ENCODE measurements around the gene EAPP. TPM values are rescaled to one million over a fixed set of nuclear protein-coding genes. Genes with fewer than 3 reads are reported as not detected.
"Not testable (repeated sequence)": the region's sequence is repeated elsewhere in the genome, so short reads cannot be mapped to it uniquely, and the experiment has no call there.

EAPP gene
- total RNA-seq, 1 donor from 2014 or later: 42.7 TPM

GRCh38 chr14:34538096-34538495, 1.4 kb downstream of the EAPP start:
- not testable (repeated sequence) for DNase-seq (ENCODE audit: low spot score)

- DNase-seq (ENCODE audit: low spot score): no peak
Observed at GRCh38 chr14:34537677-34538009, 1.9 kb downstream of the EAPP start.

GRCh38 chr14:34536951-34537676, 2.4 kb downstream of the EAPP start:
- no peak for DNase-seq (ENCODE audit: low spot score)

- DNase-seq (ENCODE audit: low spot score): no peak
Observed at GRCh38 chr14:34527591-34527990, 11.9 kb downstream of the EAPP start.

- DNase-seq (ENCODE audit: low spot score): not testable (repeated sequence)
Observed at GRCh38 chr14:34524216-34524615, 15.3 kb downstream of the EAPP start.

GRCh38 chr14:34522496-34522895, 17.0 kb downstream of the EAPP start:
- no peak for DNase-seq (ENCODE audit: low spot score)

- not testable (repeated sequence) for DNase-seq (ENCODE audit: low spot score)
Observed at GRCh38 chr14:34521071-34521470, 18.4 kb downstream of the EAPP start.

GRCh38 chr14:34520304-34520970, 19.1 kb downstream of the EAPP start:
- not testable (repeated sequence) for DNase-seq (ENCODE audit: low spot score)

GRCh38 chr14:34507884-34508283, 31.6 kb downstream of the EAPP start:
- DNase-seq (ENCODE audit: low spot score): no peak

GRCh38 chr14:34507459-34507858, 32.0 kb downstream of the EAPP start:
- DNase-seq (ENCODE audit: low spot score): no peak

- not testable (repeated sequence) for DNase-seq (ENCODE audit: low spot score)
Observed at GRCh38 chr14:34505124-34505491, 34.4 kb downstream of the EAPP start.

- DNase-seq (ENCODE audit: low spot score): not testable (repeated sequence)
Observed at GRCh38 chr14:34504027-34504426, 35.5 kb downstream of the EAPP start.

- DNase-seq (ENCODE audit: low spot score): no peak
Observed at GRCh38 chr14:34502545-34503225, 36.8 kb downstream of the EAPP start.

GRCh38 chr14:34502001-34502400, 37.5 kb downstream of the EAPP start:
- no peak for DNase-seq (ENCODE audit: low spot score)

- no peak for DNase-seq (ENCODE audit: low spot score)
Observed at GRCh38 chr14:34501004-34501580, 38.4 kb downstream of the EAPP start.

- no peak for DNase-seq (ENCODE audit: low spot score)
Observed at GRCh38 chr14:34498684-34499412, 40.7 kb downstream of the EAPP start.

GRCh38 chr14:34496679-34497513, 42.6 kb downstream of the EAPP start:
- peak; percentile 79 for DNase-seq (ENCODE audit: low spot score)

- DNase-seq (ENCODE audit: low spot score): peak; percentile 49
Observed at GRCh38 chr14:34496007-34496678, 43.4 kb downstream of the EAPP start.

- DNase-seq (ENCODE audit: low spot score): no peak
Observed at GRCh38 chr14:34489324-34489723, 50.2 kb downstream of the EAPP start.

GRCh38 chr14:34488528-34488927, 51.0 kb downstream of the EAPP start:
- DNase-seq (ENCODE audit: low spot score): no peak

Data from ureter (tissue), 1 donor.